ENCODE results near the gene M6PR.

Gene M6PR

GRCh38 chr12:8953773-8954402, 4.4 kb upstream of the M6PR start:
- TF ChIP-seq EP300 (IDR thresholded peaks at IDR 0.05; ENCODE audit: borderline replicate concordance) (no peak), TEAD4 (IDR thresholded peaks at IDR 0.05) (no peak), RAD21 (IDR thresholded peaks at IDR 0.05; ENCODE audit: low read depth) (no peak), USF1 (IDR thresholded peaks at IDR 0.05) (no peak), NFIC (IDR thresholded peaks at IDR 0.05) (no peak), TAF1 (IDR thresholded peaks at IDR 0.05; ENCODE audit: low read depth) (no peak), YY1 (IDR thresholded peaks at IDR 0.05; ENCODE audit: low read depth) (no peak), EGR1 (IDR thresholded peaks at IDR 0.05) (no peak), CREB1 (IDR thresholded peaks at IDR 0.05; ENCODE audit: low read depth) (no peak), MAX (IDR thresholded peaks at IDR 0.05) (no peak), TCF12 (IDR thresholded peaks at IDR 0.05; ENCODE audit: low read depth) (no peak), CEBPB (IDR thresholded peaks at IDR 0.05) (no peak), ZBTB7A (IDR thresholded peaks at IDR 0.05; ENCODE audit: low read depth) (no peak), FOXM1 (IDR thresholded peaks at IDR 0.05; ENCODE audit: borderline replicate concordance, low read depth) (no peak)
- TF ChIP-seq, protein P1, sequence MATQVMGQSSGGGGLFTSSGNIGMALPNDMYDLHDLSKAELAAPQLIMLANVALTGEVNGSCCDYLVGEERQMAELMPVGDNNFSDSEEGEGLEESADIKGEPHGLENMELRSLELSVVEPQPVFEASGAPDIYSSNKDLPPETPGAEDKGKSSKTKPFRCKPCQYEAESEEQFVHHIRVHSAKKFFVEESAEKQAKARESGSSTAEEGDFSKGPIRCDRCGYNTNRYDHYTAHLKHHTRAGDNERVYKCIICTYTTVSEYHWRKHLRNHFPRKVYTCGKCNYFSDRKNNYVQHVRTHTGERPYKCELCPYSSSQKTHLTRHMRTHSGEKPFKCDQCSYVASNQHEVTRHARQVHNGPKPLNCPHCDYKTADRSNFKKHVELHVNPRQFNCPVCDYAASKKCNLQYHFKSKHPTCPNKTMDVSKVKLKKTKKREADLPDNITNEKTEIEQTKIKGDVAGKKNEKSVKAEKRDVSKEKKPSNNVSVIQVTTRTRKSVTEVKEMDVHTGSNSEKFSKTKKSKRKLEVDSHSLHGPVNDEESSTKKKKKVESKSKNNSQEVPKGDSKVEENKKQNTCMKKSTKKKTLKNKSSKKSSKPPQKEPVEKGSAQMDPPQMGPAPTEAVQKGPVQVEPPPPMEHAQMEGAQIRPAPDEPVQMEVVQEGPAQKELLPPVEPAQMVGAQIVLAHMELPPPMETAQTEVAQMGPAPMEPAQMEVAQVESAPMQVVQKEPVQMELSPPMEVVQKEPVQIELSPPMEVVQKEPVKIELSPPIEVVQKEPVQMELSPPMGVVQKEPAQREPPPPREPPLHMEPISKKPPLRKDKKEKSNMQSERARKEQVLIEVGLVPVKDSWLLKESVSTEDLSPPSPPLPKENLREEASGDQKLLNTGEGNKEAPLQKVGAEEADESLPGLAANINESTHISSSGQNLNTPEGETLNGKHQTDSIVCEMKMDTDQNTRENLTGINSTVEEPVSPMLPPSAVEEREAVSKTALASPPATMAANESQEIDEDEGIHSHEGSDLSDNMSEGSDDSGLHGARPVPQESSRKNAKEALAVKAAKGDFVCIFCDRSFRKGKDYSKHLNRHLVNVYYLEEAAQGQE (IDR thresholded peaks at IDR 0.05; ENCODE audit: low read depth) = no peak

GRCh38 chr12:8951744-8952143, 2.3 kb upstream of the M6PR start:
- no peak for TF ChIP-seq FOXM1 (IDR thresholded peaks at IDR 0.05; ENCODE audit: borderline replicate concordance, low read depth)
- no peak for TF ChIP-seq CREB1 (IDR thresholded peaks at IDR 0.05; ENCODE audit: low read depth)
- no peak for TF ChIP-seq MAX (IDR thresholded peaks at IDR 0.05)
- TF ChIP-seq NFIC (IDR thresholded peaks at IDR 0.05) = no peak
- TF ChIP-seq USF1 (IDR thresholded peaks at IDR 0.05) = no peak
- no peak for TF ChIP-seq TCF12 (IDR thresholded peaks at IDR 0.05; ENCODE audit: low read depth)
- TF ChIP-seq EP300 (IDR thresholded peaks at IDR 0.05; ENCODE audit: borderline replicate concordance) = no peak
- TF ChIP-seq RAD21 (IDR thresholded peaks at IDR 0.05; ENCODE audit: low read depth) = no peak
- TF ChIP-seq ZBTB7A (IDR thresholded peaks at IDR 0.05; ENCODE audit: low read depth) = no peak
- TF ChIP-seq, protein P1 (IDR thresholded peaks at IDR 0.05; ENCODE audit: low read depth) = no peak
- TF ChIP-seq YY1 (IDR thresholded peaks at IDR 0.05; ENCODE audit: low read depth) = no peak
- no peak for TF ChIP-seq TEAD4 (IDR thresholded peaks at IDR 0.05)
- TF ChIP-seq CEBPB (IDR thresholded peaks at IDR 0.05) = no peak
- no peak for TF ChIP-seq TAF1 (IDR thresholded peaks at IDR 0.05; ENCODE audit: low read depth)
- TF ChIP-seq EGR1 (IDR thresholded peaks at IDR 0.05) = no peak

GRCh38 chr12:8950702-8951478, 1.4 kb upstream of the M6PR start:
- TF ChIP-seq, protein P1 (IDR thresholded peaks at IDR 0.05; ENCODE audit: low read depth) = no peak
- no peak for TF ChIP-seq TAF1 (IDR thresholded peaks at IDR 0.05; ENCODE audit: low read depth)
- no peak for TF ChIP-seq USF1 (IDR thresholded peaks at IDR 0.05)
- no peak for TF ChIP-seq CEBPB (IDR thresholded peaks at IDR 0.05)
- TF ChIP-seq EGR1 (IDR thresholded peaks at IDR 0.05) = no peak
- no peak for TF ChIP-seq TCF12 (IDR thresholded peaks at IDR 0.05; ENCODE audit: low read depth)
